Ovary (tissue), 3 donors: Measurements from ENCODE around the gene CHID1.

Experiments used
- EP300 ChIP-seq: sonication (generic); formaldehyde crosslinking; IDR thresholded peaks from one replicate; pipeline ENCODE4 v1.6.1; 2017; ENCODE audit warnings: antibody characterized with exemption
- POLR2A ChIP-seq: fragments of 450-650 bp; IDR thresholded peaks from one replicate; pipeline ENCODE4 v1.6.1; 2017; ENCODE audit warnings: antibody characterized with exemption, mild to moderate bottlenecking, moderate library complexity
- TF ChIP-seq, protein P1 (sequence below), 3 donors: fragments of 450-650 bp in 2 of 3; fragments of 200-600 bp in 1 of 3; IDR thresholded peaks; one replicate each; pipeline versions ENCODE4 v1.5.1 to v1.8.0; 2016 to 2022; ENCODE audit warnings: antibody characterized with exemption in 3 of 3, mild to moderate bottlenecking in 1 of 3
- donor health status: DM: no; HTN: no; CAD: no.

DNA sequence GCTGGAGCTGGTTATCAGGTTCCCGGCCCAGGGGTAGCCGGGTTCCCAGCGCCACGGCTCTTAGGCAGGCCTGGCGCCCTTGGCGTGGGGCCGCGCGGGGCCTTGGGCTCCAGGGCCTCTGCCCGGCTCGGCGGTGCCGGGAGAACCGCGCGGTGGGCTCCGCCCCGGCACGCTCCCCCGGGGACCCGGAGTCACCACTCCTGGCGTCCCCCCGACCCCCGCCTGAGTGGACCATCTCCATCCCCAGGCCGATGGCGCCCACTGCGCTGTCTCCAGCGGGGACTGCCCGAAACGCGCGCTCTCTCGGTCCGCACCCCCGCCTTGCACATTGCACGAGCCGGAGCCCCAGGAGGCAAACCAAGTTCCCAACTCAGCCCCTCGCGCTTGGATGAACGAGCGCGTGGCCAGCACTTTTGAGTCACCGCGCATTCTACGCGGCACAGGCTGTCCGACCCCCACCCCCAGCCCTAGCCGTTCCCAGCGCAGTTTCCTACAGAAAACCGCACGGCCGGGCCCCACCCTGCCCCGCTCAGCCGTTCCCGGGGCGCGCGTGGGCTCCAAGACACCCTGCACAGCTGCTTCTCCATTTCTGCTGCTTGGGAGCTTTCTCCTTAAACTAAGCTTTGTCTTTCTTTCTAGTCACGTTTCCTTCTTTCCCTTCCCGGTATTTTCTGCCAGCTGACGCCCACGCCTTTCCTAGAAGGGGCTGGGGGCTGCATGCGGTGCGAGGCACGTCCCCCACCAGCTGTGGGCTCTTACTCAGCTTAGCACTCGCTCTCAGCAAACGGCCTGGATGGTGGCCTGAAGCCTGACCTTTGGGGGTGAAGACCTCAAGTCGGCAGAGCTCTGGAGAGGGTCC lies 650 bp upstream of the CHID1 start:
- TF ChIP-seq, protein P1, sequence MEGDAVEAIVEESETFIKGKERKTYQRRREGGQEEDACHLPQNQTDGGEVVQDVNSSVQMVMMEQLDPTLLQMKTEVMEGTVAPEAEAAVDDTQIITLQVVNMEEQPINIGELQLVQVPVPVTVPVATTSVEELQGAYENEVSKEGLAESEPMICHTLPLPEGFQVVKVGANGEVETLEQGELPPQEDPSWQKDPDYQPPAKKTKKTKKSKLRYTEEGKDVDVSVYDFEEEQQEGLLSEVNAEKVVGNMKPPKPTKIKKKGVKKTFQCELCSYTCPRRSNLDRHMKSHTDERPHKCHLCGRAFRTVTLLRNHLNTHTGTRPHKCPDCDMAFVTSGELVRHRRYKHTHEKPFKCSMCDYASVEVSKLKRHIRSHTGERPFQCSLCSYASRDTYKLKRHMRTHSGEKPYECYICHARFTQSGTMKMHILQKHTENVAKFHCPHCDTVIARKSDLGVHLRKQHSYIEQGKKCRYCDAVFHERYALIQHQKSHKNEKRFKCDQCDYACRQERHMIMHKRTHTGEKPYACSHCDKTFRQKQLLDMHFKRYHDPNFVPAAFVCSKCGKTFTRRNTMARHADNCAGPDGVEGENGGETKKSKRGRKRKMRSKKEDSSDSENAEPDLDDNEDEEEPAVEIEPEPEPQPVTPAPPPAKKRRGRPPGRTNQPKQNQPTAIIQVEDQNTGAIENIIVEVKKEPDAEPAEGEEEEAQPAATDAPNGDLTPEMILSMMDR (IDR thresholded peaks at IDR 0.05), result no peak
- TF ChIP-seq EP300 (no peak), POLR2A (no peak)
